Peyer's patch (tissue), 4 donors: ENCODE results near the gene SH2D3A. TPM values are rescaled to one million over a fixed set of nuclear protein-coding genes. Genes with fewer than 3 reads are reported as not detected.

ENCODE experiments used
- DNase-seq, 3 donors: peaks; one replicate each; pipeline ENCODE4 v3.0.0-alpha.2; 2017 to 2019
- H3K27ac ChIP-seq, 4 donors: fragments of 200-600 bp; sonication (generic); one replicate each; pipeline ENCODE4 v1.5.1; 2016 to 2019
- H3K27me3 ChIP-seq, 2 donors: fragments of 200-600 bp; sonication (generic); one replicate each; pipeline ENCODE4 v1.5.1; 2019
- H3K36me3 ChIP-seq, 3 donors: fragments of 200-600 bp; sonication (generic); one replicate each; pipeline ENCODE4 v1.5.1; 2016 to 2019
- H3K4me1 ChIP-seq, 4 donors: fragments of 200-600 bp; sonication (generic); one replicate each; pipeline ENCODE4 v1.5.1; 2016 to 2019
- H3K4me3 ChIP-seq, 4 donors: fragments of 200-600 bp; sonication (generic); 1 replicate in 3 of 4; 2 replicates in 1 of 4; pipeline ENCODE4 v1.5.1; 2016 to 2019; ENCODE audit warnings: mild to moderate bottlenecking in 1 of 4
- H3K9me3 ChIP-seq, 4 donors: fragments of 200-600 bp; sonication (generic); one replicate each; pipeline ENCODE4 v1.5.1; 2016 to 2019; ENCODE audit warnings: mild to moderate bottlenecking in 1 of 4
- CTCF ChIP-seq, 6 experiments: fragments of 450-650 bp in 4 of 6; fragments of 200-600 bp in 2 of 6; sonication (generic) in 1 of 6; IDR thresholded peaks; one replicate each; pipeline ENCODE4 v1.5.1; 2017 to 2019; ENCODE audit warnings: antibody characterized with exemption in 6 of 6, mild to moderate bottlenecking in 3 of 6, moderate library complexity in 1 of 6
- POLR2A ChIP-seq, 2 donors: fragments of 450-650 bp; IDR thresholded peaks; one replicate each; pipeline ENCODE4 v1.5.1; 2017; ENCODE audit warnings: antibody characterized with exemption in 2 of 2, mild to moderate bottlenecking in 2 of 2, moderate library complexity in 2 of 2
- total RNA-seq, 4 donors: library from RNA; depleted of rRNA; stranded (reverse); fragments of >200 nt; gene quantifications; one replicate each; pipeline ENCODE4 v1.1.0, GENCODE V29; 2016

The SH2D3A gene
- 100 to 1,000 TPM in 1 of 4 donors, 10 to 100 TPM in 3; 43.7 to 127 (median 91.9) TPM for total RNA-seq

- peak; percentile 97 to 99 (median 97) for DNase-seq
- peak in 1 of 6 experiments; percentile 7 for TF ChIP-seq CTCF (IDR thresholded peaks at IDR 0.05)
- peak; percentile 90 to 94 for TF ChIP-seq POLR2A (IDR thresholded peaks at IDR 0.05)
Measured at GRCh38 chr19:6767357-6768235, at the start of gene SH2D3A. Gene SH2D3A (minus strand): TSS chr19:6767435. CDS start chr19:6763748, 3,687 bp downstream.

GRCh38 chr19:6813659-6814058 lies 46.4 kb upstream of the SH2D3A start:
- H3K27ac ChIP-seq, result no peak overlapping the region
- no peaks in the 10 kb centered on the region for H3K36me3 ChIP-seq
- no peaks in the 10 kb centered on the region for H3K9me3 ChIP-seq
- no peaks in the 10 kb centered on the region for H3K4me1 ChIP-seq
- TF ChIP-seq CTCF (IDR thresholded peaks at IDR 0.05), result no peak
- no peak for TF ChIP-seq POLR2A (IDR thresholded peaks at IDR 0.05)
- DNase-seq, result no peak
- no peaks in the 10 kb centered on the region for H3K27me3 ChIP-seq
- no peak overlapping the region for H3K4me3 ChIP-seq

More at GRCh38 chr19:6767357-6768235, at the start of gene SH2D3A:
- H3K27ac ChIP-seq, result peak within 1 kb of the TSS; percentile 75 to 97 (median 88)
- H3K27me3 ChIP-seq, result no peaks in the 10 kb centered on the region
- no peaks in the 10 kb centered on the region for H3K9me3 ChIP-seq
- peaks cover 0 to 8% (median 0%) of the 10 kb centered on the region in 3 donors for H3K36me3 ChIP-seq
- H3K4me1 ChIP-seq, result peaks cover 0 to 9% (median 5%) of the 10 kb centered on the region in 4 donors
- peak within 1 kb of the TSS; percentile 44 to 70 (median 56) for H3K4me3 ChIP-seq

GRCh38 chr19:6812612-6813011 lies 45.4 kb upstream of the SH2D3A start:
- DNase-seq, result no peak
- Histone ChIP-seq H3K27ac (no peak overlapping the region), H3K9me3 (no peaks in the 10 kb centered on the region), H3K4me1 (no peaks in the 10 kb centered on the region), H3K36me3 (no peaks in the 10 kb centered on the region), H3K4me3 (no peak overlapping the region), H3K27me3 (no peaks in the 10 kb centered on the region)
- TF ChIP-seq POLR2A (IDR thresholded peaks at IDR 0.05) (no peak), CTCF (IDR thresholded peaks at IDR 0.05) (no peak)

GRCh38 chr19:6811906-6812305 lies 44.7 kb upstream of the SH2D3A start:
- H3K9me3 ChIP-seq, result no peaks in the 10 kb centered on the region
- no peaks in the 10 kb centered on the region for H3K36me3 ChIP-seq
- no peak for DNase-seq
- TF ChIP-seq POLR2A (IDR thresholded peaks at IDR 0.05) (no peak), CTCF (IDR thresholded peaks at IDR 0.05) (no peak)
- no peaks in the 10 kb centered on the region for H3K27me3 ChIP-seq
- no peak overlapping the region for H3K4me3 ChIP-seq
- H3K4me1 ChIP-seq, result no peaks in the 10 kb centered on the region
- no peak overlapping the region for H3K27ac ChIP-seq

- TF ChIP-seq CTCF (IDR thresholded peaks at IDR 0.05) (no peak), POLR2A (IDR thresholded peaks at IDR 0.05) (no peak)
- Histone ChIP-seq H3K36me3 (no peaks in the 10 kb centered on the region), H3K4me1 (no peaks in the 10 kb centered on the region), H3K27me3 (no peaks in the 10 kb centered on the region), H3K27ac (no peak overlapping the region), H3K4me3 (no peak overlapping the region), H3K9me3 (no peaks in the 10 kb centered on the region)
- no peak for DNase-seq
Measured at GRCh38 chr19:6811378-6811777, 44.1 kb upstream of the SH2D3A start.
